Measurements from ENCODE around the gene ST6GALNAC3.
A peak's percentile ranks its signal among the peaks of the same experiment; 100 is the strongest.
"Not testable (repeated sequence)": the region's sequence is repeated elsewhere in the genome, so short reads cannot be mapped to it uniquely, and the experiment has no call there.

The ST6GALNAC3 gene

DNA sequence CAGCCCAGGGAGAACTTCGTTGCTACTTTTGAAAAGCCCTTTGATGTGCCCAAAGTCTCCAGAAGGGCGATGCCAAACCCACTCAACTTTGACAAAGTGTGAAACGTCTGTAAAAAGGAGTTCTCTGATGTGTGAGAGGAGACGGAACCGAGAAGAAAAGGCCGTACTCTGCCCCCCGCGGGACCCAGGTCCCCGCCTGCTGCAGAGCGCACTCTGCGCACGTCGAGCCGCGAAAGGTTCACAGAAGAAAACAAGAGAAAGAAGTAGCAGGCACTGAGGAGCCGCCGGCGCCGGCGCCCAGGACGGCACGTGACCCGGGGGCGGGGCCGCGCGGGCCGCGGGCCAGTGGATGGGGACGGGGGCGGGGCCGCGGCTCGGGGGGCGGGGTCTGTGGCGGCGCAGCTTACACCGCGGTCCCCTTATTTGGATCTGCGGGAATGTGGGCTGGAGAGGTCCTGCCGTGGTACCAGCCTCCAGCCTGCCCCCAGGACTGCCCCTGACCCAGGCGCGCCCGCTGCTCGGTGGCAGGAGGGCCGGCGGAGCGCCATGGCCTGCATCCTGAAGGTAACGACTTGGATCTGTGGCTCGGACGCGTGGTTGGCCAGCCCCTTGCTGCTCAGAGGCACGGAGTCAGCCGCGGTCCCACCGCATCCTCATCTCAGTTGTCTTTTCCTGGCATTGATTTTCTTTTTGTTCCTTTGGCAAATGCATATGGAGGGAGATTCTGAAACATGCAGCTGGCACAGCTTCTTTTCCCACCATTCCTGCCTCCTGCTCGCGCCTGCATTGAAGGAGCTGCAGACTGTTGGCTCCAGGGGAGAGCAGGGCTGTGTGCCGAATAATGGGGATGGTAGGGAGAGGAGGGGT is at the start of gene ST6GALNAC3:
Gene ST6GALNAC3 (plus strand): TSS at position 426 of the 867 bp plus-strand sequence.
- DNase-seq (ENCODE audit: low read depth) = peak; percentile 68

DNA sequence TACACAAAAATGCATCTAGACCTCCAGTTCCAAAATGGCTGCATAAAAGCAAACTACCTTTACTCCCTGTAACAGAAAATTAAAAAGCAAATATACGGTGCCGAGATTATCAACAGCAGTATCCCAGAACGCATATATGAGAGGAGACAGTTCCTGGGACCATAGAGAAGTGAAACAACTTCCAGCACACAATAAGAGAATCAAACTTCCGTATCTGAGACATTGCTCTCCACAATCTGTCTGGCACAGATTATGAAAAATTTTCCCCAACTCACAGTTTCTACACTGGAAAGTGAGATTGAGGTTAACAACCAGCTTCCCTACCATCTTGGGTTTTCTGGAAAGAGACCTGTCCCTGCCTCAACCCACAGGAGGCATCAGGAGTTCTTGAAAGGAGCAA is 47.2 kb upstream of the ST6GALNAC3 start:
- DNase-seq (ENCODE audit: low read depth) = no peak

DNA sequence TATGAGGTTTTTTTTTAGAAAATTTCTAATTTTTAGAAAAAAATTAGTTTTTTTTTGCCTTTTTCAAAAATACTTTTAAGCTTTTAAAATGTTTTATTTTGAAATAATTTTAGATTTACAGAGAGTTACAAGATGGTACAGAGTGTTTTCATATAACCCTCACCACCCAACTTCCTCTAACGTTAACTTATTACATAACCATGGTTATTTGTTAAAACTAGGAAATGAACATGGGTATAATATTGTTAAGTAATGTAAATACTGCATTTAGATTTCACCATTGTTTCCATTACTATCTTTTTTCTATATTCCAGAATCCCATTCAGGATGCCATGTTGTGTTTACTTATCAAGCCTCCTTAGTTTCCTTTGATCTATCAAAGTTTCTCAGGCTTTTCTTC is 45.2 kb upstream of the ST6GALNAC3 start:
- no peak for DNase-seq (ENCODE audit: low read depth)

DNA sequence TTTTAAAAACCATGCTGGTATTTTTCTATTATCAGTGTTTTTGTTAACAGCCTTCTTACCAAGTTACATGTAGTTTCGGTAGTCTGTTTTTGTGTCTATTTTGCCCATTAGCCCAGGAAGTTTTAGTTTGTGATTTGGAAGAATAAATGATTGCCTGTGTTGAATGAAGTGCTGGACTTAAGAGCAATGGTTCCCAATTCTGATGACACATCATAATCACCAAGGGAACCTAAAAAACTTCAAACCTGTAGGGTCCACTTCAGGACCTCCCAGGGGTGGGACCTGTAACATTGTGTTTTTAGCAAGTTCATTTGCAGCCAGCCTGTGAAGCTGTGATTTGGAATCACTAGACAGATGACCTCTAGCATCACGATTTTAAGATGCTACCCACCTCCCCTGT is 43.0 kb upstream of the ST6GALNAC3 start:
- no peak for DNase-seq (ENCODE audit: low read depth)

DNA sequence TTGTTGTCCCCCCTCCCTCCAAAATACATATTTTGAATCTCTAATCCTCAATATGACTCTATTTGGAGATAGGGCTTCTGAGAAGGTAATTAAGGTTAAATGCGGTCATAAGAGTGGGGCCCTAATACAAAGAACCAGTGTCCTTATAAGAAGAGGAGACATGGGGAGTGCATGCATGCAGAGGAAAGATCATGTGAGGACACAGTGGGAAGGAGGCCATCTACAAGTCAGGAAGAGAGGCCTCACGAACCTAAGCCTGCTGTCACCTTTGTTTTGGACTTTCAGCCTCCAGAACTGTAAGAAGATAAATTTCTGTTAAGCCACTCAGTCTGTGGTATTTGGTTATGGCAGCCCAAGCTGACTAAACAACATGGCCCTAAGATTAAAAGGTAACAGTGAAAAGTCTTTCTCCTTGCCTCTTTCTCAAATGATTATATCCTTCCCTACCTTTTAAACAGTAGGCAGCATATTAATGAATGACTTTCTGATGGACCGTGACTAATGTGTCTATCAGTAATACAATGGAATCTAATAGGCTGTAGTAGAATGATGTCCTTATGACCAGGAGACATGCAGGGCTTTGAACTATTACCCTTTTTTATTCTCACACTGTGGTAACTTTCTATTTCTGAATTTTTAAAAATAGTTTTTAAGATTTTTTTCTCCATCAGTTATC is 40.6 kb upstream of the ST6GALNAC3 start:
- DNase-seq (ENCODE audit: low read depth) = no peak

DNA sequence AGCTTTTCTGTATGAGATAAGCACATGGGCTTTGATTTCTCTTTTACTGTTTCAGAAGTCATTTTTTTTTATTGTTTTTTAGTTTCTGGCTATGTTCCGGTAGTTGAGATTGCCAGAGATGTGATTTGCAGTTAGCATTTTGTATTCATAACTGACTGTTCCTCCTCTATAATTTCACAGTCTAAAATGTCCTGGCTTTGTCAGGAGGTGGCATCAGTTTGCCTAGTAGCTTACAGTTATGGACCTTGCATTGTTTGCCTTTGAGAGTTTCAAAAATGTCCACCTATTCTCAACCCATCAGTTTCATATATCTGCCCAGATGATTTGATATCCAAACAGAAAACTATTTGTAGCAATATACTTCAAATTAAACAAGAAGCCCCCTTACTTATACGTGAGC is 39.5 kb upstream of the ST6GALNAC3 start:
- peak; percentile 12 for DNase-seq (ENCODE audit: low read depth)

DNA sequence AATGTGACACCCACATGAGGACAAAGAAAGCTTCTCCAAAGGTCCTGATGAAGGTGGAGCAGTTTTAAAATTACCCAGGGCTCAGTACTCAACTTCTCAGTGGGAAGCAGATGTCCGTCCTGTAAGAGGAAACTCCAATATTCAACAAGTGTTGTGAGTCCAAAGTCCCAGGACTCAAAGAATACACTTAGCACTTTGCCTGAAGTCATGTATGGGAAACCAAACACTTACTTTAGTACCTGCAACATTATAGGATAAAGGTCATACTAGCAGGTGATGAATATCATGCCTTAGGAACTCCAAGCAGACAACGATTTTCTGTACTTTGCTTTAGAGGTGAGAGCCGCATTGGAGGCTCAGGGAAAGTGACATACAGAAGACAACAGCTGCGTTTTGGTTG is 37.2 kb upstream of the ST6GALNAC3 start:
- DNase-seq (ENCODE audit: low read depth) = no peak

DNA sequence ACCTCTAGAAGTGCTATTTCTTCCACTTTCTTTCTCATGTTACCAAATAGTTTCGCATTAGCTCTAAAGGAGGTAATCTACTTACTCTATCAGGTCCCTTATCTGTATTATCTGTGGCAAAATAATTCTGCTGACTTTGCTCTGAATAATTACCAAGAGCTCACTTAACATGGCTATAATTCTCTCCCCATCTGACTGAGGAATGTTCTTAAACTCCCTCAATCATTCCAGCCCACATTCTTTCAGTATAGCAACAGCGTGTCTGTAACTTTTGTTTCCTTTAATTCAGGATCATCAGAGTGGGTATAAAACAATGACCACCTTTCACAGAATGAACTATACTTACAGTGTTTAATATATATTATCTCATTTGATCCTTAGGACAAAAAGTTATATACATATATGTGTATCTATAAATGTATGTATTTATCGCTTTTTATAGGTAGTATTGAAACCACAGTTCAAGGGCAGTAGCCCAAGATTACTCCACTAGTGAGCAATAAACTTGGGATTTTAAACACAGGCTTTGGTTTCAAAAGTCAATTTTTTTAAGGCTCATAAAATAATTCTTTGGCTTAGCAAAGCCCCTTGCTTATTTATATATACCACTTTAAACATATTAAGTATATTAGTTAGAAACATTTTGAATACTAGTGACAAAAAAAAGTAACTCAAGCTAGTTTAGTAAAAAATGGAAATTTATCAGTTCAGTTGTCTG is 36.1 kb upstream of the ST6GALNAC3 start:
- peak; percentile 30 for DNase-seq (ENCODE audit: low read depth)

DNA sequence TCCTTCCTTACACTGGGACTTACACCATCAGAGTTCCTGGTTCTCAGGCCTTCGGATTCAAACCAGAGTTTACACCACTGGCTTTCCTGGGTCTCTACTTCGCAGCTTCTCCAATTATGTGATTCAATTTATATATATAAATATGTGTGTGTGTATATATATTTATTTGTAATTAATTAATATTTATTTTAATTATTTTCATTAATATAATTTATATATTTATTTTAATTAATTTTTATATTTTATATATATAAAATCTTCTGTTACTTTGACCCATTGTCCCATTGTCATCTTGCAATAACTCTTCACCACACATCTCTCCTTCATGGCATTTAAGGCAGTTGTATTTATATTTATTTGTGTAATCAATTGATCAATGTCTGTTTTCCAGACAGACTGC is 28.4 kb upstream of the ST6GALNAC3 start:
- no peak for DNase-seq (ENCODE audit: low read depth)

DNA sequence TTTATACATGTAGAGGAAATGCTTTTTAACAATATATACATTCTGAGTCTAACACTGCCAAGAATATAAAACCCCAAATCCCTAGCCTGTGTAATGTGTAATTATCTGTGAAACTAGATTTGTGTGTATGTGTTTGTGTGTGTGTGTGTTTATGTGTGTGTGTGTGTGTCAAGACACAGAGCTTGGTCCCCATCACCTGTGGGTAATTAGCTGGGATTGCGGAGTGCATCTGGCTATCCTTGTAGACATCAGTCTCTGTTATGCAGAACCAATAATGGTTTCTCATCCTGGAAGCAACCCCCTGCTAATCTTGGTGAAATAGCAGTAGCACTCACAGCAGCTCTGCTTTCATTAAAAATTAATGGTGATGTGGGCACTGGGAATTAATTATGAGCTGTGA is 26.3 kb upstream of the ST6GALNAC3 start:
- DNase-seq (ENCODE audit: low read depth) = no peak

DNA sequence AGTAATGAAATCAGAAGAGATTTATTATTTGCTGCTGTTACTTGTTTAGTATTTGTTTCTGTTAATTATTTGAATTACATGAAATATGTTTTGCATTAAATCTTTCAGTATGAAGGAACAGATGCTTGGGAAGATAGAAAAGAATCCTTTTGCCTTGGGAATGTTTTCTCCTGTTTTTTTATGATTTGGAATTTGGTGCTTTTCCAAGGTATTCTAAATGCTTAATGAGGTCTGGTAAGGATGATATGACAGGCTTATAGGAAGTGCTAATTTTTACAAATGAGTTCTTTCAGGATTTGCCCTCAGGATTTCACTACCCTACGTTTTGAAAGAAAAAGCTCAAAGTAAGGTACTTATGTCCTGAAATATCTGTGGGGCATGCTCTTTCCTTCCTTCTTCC is 25.6 kb upstream of the ST6GALNAC3 start:
- no peak for DNase-seq (ENCODE audit: low read depth)

DNA sequence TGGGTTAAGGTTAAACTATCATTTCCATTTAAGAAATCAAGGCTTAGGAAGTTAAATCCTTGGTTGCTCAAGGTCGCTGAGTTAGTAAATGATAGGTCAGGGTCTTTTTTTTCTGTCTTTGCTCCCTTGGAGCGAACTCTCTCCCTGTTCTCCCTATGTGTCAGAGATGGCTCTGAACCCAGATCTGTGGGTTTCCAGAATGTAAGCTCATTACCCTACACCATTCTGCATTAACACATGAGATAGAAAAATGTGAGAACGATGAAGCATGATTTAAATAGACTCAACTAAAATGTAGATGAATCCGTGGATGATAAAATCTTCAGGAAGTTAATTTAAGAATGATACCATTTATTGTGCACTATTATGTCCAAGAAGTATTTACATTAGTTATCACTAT is 25.0 kb upstream of the ST6GALNAC3 start:
- DNase-seq (ENCODE audit: low read depth) = no peak

DNA sequence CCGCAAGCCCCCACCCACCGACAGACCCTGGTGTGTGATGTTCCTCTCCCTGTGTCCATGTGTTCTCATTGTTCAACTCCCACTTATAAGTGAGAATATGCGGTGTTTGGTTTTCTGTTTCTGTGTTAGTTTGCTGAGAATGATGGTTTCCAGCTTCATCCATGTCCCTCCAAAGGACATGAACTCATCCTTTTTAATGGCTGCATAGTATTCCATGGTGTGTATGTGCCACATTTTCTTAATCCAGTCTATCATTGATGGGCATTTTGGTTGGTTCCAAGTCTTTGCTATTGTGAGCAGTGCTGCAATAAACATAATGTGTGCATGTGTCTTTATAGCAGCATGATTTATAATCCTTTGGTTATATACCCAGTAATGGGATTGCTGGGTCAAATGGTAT is 24.5 kb upstream of the ST6GALNAC3 start:
- DNase-seq (ENCODE audit: low read depth) = not testable (repeated sequence)

DNA sequence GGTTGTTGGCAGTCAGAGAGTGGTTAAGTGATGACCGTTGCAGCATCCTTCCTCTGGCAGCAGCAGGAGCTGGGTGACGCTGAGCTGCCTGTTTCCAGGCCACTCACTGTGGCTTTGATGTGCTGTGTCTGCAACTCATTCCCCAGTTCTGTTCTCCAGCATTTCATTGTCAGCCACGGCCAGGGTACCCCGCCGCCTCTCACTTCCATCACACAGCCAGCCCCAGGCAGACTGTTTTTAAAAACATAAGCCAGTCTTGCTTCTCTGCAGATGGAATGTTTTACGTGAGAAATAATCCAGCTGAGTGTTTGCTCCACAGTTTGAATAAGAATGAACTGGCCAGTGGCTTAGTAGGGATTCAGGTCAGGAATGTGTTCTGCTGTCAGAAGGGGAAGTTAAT is 21.5 kb upstream of the ST6GALNAC3 start:
- no peak for DNase-seq (ENCODE audit: low read depth)

DNA sequence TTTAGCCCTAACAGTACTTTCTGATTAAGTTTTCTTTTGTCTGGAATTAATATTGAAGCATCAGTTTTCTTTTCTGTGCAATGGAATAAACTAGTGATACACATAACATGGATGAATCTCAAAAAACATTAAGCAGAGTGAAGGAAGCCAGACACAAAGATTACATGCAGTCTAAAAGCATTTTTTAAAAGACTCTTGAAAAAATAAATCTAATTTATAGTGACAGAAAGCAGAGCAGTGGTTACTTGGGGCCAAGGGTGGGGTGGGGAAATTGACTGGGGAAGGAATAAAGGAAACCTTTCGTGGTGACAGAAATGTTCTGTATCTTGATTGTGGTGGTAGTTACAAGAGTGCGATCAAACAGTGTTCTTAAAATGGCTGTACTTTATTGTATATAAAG is 20.2 kb upstream of the ST6GALNAC3 start:
- no peak for DNase-seq (ENCODE audit: low read depth)

DNA sequence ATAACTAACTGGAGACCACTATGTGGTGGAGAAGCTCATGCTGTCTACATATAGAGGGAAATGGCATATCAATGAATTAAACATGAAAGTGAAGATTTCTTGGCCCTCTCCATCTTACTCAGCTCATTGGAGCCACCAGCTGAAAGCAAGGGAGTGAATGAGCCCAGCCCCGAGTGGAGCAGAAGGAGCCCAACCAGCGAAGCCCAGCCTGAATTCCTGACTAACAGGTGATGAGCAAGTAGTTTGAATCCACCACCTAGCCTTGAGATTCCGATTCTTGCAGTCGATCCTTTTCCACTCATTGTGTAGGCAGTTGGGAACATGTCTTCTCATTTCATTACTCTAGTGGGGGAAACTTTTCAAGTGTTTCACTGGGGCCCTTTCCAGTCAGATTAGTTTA is 18.6 kb upstream of the ST6GALNAC3 start:
- no peak for DNase-seq (ENCODE audit: low read depth)

DNA sequence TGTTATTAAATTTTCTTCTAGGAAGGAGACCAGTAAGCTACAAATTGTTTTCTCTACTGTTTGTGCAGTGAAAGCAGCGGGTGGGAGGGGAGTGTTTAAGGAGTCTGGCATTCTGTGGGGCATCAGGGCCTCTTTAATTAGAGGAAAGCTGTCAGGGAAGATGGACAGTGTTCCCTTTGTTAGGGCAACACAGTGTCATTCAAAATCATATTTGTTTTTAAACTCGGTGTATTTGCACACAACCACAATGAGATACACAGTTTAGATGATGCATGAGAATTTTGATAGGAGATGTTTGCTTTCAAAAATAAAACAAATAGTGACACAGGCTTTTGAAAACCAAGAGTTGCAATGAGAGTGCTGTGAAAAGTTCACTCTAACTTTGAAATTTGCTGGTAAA is 15.1 kb upstream of the ST6GALNAC3 start:
- DNase-seq (ENCODE audit: low read depth) = no peak

DNA sequence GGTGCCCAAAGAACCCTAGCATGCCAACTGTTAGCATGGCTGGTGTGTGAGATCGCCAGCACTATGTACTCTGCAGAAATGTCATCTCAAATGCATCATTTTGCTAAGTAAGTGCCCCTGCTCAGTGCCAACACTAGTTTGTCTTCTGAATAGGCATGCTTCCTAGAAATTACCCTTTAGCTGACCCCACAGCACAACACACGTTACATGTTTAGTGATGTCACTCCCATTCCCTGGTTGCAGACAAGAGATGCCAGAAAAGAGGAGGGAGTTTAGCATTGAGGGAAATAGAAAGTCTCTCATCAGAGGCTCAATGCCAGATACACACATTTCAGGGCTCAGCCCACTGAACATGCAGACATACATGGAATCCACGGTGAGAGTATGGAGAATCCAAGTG is 9.3 kb upstream of the ST6GALNAC3 start:
- DNase-seq (ENCODE audit: low read depth) = no peak

DNA sequence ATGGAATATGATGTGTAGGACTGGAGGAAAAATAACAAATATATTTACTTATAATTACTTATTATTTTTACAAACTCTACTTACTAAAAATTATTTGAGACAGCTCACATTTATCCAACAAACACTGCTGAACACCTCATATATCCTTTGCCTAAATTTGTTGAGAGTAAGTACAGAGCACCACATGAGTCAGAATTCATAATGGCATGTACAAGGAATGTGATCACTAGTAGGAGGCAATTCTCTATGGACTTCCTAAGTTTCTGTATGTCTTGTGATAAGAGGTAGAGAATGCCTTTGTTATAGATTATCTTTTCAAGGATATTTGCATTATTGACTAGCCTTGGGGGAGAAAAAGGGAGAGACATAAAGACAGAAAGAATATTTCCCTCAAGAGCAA is 8.2 kb upstream of the ST6GALNAC3 start:
- DNase-seq (ENCODE audit: low read depth) = peak; percentile 11

DNA sequence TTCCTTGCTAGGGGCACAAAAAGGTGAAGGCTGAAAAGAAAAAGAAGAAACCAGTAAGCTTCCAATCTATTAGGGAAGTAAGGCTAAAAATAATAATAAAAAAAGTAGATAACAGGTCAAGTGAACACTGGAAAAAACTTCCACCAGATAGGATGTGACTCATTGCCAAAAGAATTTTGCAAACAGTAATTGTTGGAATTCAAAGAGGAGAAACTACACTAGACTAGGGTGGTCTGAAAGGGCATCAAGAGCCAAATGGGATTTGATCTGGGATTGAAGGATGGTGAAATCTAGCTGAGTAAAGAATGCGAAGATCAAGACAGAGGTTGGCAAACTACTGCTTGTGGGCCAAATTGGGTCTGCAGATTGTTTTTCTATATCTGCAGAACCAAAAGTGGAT is 6.0 kb upstream of the ST6GALNAC3 start:
- peak; percentile 53 for DNase-seq (ENCODE audit: low read depth)

DNA sequence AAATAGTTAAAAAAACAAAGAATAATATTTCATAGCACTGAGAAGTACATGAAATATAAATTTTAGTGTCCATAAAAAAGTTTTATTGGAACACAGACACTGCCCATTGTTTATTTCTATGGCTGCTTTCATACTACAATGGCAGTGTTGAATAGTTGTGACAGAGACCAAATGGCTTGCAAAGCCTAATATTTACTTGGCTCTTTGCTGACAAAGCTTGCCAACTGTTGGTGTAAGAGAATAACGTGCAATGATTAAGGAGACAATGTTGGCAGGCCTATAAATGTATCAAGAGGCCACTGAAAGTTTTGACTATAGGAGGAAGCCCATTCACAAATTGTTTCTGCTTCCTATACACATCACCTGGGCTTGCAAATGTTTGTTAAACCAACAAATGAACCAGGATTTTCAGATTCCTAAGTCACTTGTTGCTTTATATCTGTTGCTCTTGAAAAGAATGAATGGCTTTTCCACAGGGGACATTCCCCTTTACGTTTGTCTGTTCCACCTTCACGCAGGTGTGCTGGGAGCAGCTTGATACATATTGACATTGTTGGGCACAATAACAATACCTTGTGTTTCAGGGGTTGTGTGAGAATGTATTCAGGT is 5.5 kb upstream of the ST6GALNAC3 start:
- DNase-seq (ENCODE audit: low read depth) = no peak

DNA sequence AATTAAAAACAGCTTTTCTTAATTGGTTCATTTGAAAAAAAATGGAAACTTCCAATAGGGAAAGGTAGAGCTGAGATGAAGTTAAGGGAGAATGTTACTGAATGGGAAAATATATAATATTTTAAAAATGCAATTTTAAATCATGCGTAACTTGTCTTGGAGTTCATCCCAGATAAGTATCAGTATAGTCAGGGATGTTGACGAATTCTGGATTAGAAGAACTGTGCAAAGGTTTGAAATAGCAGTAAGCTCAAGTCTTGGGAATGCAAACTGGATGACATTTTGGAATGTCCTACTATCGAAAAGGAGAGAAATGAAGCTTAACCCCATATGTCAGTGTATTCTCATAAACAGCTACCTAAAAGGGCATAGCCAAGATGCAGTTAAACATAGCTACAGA is 4.0 kb upstream of the ST6GALNAC3 start:
- DNase-seq (ENCODE audit: low read depth) = peak; percentile 20

DNA sequence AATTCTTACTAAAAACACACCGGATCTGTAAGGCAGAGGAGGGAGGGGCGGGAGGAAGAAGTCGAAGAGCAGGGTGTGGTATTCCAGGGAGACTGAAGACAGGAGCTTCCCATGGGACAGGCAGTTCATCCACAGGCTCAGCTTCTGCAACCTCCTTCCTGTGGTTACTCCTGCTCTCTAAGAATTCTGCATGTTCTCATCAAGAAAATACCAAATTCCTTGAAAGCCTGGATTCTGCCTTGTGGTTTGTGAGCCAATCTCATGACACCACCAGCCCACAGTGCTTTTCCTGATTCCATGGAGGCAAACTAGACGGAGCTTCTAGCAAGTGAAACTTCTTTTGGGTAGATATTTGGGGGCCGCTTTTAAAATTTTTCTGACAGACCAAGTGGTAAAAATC is 1.1 kb upstream of the ST6GALNAC3 start:
- peak; percentile 84 for DNase-seq (ENCODE audit: low read depth)

Measured in EH (cell line).